HepG2 (cell line): ENCODE measurements around the gene NELL1. TPM values are rescaled to one million over a fixed set of nuclear protein-coding genes. Genes with fewer than 3 reads are reported as not detected.

Experiments
- ATAC-seq: fragments of 200-7000 bp; cut with Tn5 transposase; 3 replicates; pipeline ENCODE4 v1.9.1; 2020; ENCODE audit warnings: mild to moderate bottlenecking, moderate library complexity
- BruUV-seq: library from RNA; stranded (reverse); fragments of 400-500 nt; replicated peaks from 2 replicates; lab custom pipeline; 2021; lab: Mats Ljungman, UMichigan
- CTCF ChIA-PET: fragments of 300-600 bp; formaldehyde crosslinking; extraction: SDS; loops from one replicate; lab custom pipeline; 2021; ENCODE audit warnings: low total read pairs, inconsistent platforms, low intra/inter-chr PET ratio; lab: Yijun Ruan, JAX
- POLR2A ChIA-PET: fragments of 350-600 bp; sonication (Branson Sonifier 250); formaldehyde crosslinking; loops from one replicate; lab custom pipeline; 2020; ENCODE audit warnings: antibody characterized with exemption, inconsistent platforms; lab: Yijun Ruan, JAX
- DNase-seq: peaks from one replicate; pipeline ENCODE4 v3.0.0-alpha.2; 2015; ENCODE audit warnings: low spot score
- FAIRE-seq: peaks from 3 replicates; lab custom pipeline; 2011; peaks lifted over from hg19 to GRCh38; lab: Jason Lieb, UNC
- H2AFZ ChIP-seq: one replicate; pipeline ENCODE4 v1.6.1; 2011; ENCODE audit warnings: low read length, inconsistent platforms
- H3K27ac ChIP-seq: fragments of 300-600 bp; 3 replicates; pipeline ENCODE4 v1.8.0; 2011; ENCODE audit warnings: mixed run types, mild to moderate bottlenecking, mixed read lengths, low read length, inconsistent platforms; ENCODE audit not compliant: insufficient read depth; ENCODE audit errors: extremely low read length
- H3K27me3 ChIP-seq, 2 experiments: fragments of 200-600 bp in 1 of 2; 2 replicates in 1 of 2; 3 replicates in 1 of 2; pipeline versions ENCODE4 v1.6.0 to v1.8.0; 2011; ENCODE audit warnings: low read length in 2 of 2, mild to moderate bottlenecking in 2 of 2, moderate library complexity in 2 of 2, inconsistent platforms in 1 of 2; ENCODE audit not compliant: insufficient read depth in 2 of 2, control insufficient read depth in 1 of 2
- H3K36me3 ChIP-seq, 2 experiments: fragments of 200-600 bp in 1 of 2; replicated peaks in 1 of 2; 2 replicates in 1 of 2; 3 replicates in 1 of 2; pipeline versions ENCODE4 v1.5.1 to v1.8.0; 2011; ENCODE audit warnings: low read length in 2 of 2, inconsistent platforms in 1 of 2; ENCODE audit not compliant: insufficient read depth in 2 of 2, control insufficient read depth in 1 of 2
- H3K4me1 ChIP-seq: 2 replicates; pipeline ENCODE4 v1.5.1; 2012; ENCODE audit warnings: low read length, inconsistent platforms; ENCODE audit not compliant: insufficient read depth
- H3K4me2 ChIP-seq: 2 replicates; pipeline ENCODE4 v1.6.0; 2011; ENCODE audit warnings: low read depth, low read length, inconsistent platforms
- H3K4me3 ChIP-seq, 3 experiments: fragments of 200-600 bp in 1 of 3; sonication (generic), shearing (Covaris generic) in 1 of 3; replicated peaks in 1 of 3; 2 replicates each; pipeline ENCODE4 v1.5.1; 2011 to 2016; ENCODE audit warnings: low read length in 3 of 3, inconsistent platforms in 2 of 3, low read depth in 2 of 3, mild to moderate bottlenecking in 2 of 3, control low read depth in 1 of 3, mixed read lengths in 1 of 3; ENCODE audit not compliant: insufficient read depth in 1 of 3
- H3K79me2 ChIP-seq: one replicate; pipeline ENCODE4 v1.6.1; 2011; ENCODE audit warnings: low read length, inconsistent platforms; ENCODE audit not compliant: insufficient read depth
- H3K9ac ChIP-seq: 2 replicates; pipeline ENCODE4 v1.6.0; 2011; ENCODE audit warnings: mild to moderate bottlenecking, low read depth, low read length, inconsistent platforms; ENCODE audit not compliant: insufficient read depth
- H3K9me3 ChIP-seq: 2 replicates; pipeline ENCODE4 v1.5.1; 2012; ENCODE audit warnings: mild to moderate bottlenecking, low read length
- H4K20me1 ChIP-seq: 2 replicates; pipeline ENCODE4 v1.6.0; 2011; ENCODE audit warnings: inconsistent platforms, mild to moderate bottlenecking, low read length, moderate library complexity; ENCODE audit not compliant: insufficient read depth
- CEBPB ChIP-seq: IDR thresholded peaks from 2 replicates; pipeline ENCODE4 v1.6.1; 2011; ENCODE audit warnings: low read depth, low read length, improper control_type of control experiment, borderline replicate concordance
- HMGXB3 ChIP-seq: sonication (generic); formaldehyde crosslinking; IDR thresholded peaks from 2 replicates; pipeline ENCODE4 v1.4.0; 2020; ENCODE audit warnings: missing genetic modification reagents, borderline replicate concordance
- HNRNPLL ChIP-seq: fragments of 200-400 bp; formaldehyde crosslinking; IDR thresholded peaks from 2 replicates; pipeline ENCODE4 v1.6.1; 2017; ENCODE audit warnings: mild to moderate bottlenecking, low read depth, low read length; ENCODE audit not compliant: poor library complexity, severe bottlenecking
- REL ChIP-seq: sonication (generic); formaldehyde crosslinking; conservative IDR thresholded peaks from 2 replicates; pipeline ENCODE4 v1.8.0; 2022; ENCODE audit warnings: mild to moderate bottlenecking, missing genetic modification reagents, moderate library complexity
- RFXANK ChIP-seq: IDR thresholded peaks from 2 replicates; pipeline ENCODE4 v1.6.1; 2016
- ZNF142 ChIP-seq: sonication (generic); formaldehyde crosslinking; IDR thresholded peaks from 2 replicates; pipeline ENCODE4 v1.4.0; 2020; ENCODE audit warnings: missing genetic modification reagents
- in situ Hi-C: cut with HindIII; loops from 2 replicates; pipeline ENCODE4 v1.10.0; 2017; ENCODE audit warnings: low pct_unique_long_range_greater_than_20kb; ENCODE audit not compliant: extremely low pct_ligation_motif_present
- intact Hi-C: fragments of 100-400 bp; cut with micrococcal nuclease; formaldehyde crosslinking; loops from one replicate; pipeline ENCODE4 v1.10.0; 2022; ENCODE audit not compliant: unreplicated experiment
- polyA plus RNA-seq, 8 experiments: library from polyadenylated mRNA; depleted of rRNA in 3 of 8; stranded (reverse) in 7 of 8; unstranded in 1 of 8; fragments of >200 nt; fragmentation: Illumina TruSeq in 4 of 8; extraction: Trizol in 4 of 8; gene quantifications; 2 replicates each; pipeline versions ENCODE4 v1.2.1 to v1.2.3, GENCODE V29; 2011 to 2016; ENCODE audit warnings: low read depth in 4 of 8, missing spikeins in 1 of 8, mixed read lengths in 1 of 8; ENCODE audit not compliant: insufficient read depth in 1 of 8
- total RNA-seq, 5 experiments: library from RNA; depleted of rRNA; stranded (reverse); fragments of >200 nt; fragmentation: Illumina TruSeq; extraction: Trizol; gene quantifications; 2 replicates each; pipeline ENCODE4 v1.2.3, GENCODE V29; 2016; ENCODE audit warnings: low read depth in 1 of 5

Gene NELL1
- total and polyA plus RNA-seq, 2 of the 13 experiments (the other 11 are each of a cell fraction or from before 2014, with no cell fraction given), result not detected

GRCh38 chr11:20821470-20821869 is 152.1 kb downstream of the NELL1 start:
- Histone ChIP-seq H4K20me1 (no peaks in the 10 kb centered on the region), H3K4me2 (no peak overlapping the region), H3K27ac (no peak overlapping the region), H3K9me3 (no peaks in the 10 kb centered on the region), H3K9ac (no peak overlapping the region), H2AFZ (no peak overlapping the region), H3K36me3 (no peaks in the 10 kb centered on the region), H3K79me2 (no peaks in the 10 kb centered on the region), H3K4me1 (no peaks in the 10 kb centered on the region), H3K4me3 (no peak overlapping the region), H3K27me3 (no peaks in the 10 kb centered on the region)
- intact Hi-C loops, result no loop called here
- POLR2A ChIA-PET, result no interaction called here
- no peak for TF ChIP-seq ZNF142 (CRISPR knock-in tag)
- TF ChIP-seq RFXANK, result no peak
- TF ChIP-seq REL (CRISPR knock-in tag), result no peak
- no peak for TF ChIP-seq CEBPB
- no peak for TF ChIP-seq HMGXB3
- no peak for TF ChIP-seq HNRNPLL
- ATAC-seq, result no peak
- no peak for FAIRE-seq
- CTCF ChIA-PET, result no interaction called here
- in situ Hi-C loops, result no loop called here
- no TSS peak for BruUV-seq
- no peak for DNase-seq
